Neutrophil (primary cell): ENCODE measurements around the gene STXBP2.

Experiments
- H3K27ac ChIP-seq: fragments of 200-600 bp; sonication (generic); 2 replicates; pipeline ENCODE4 v1.5.1; 2016; ENCODE audit warnings: mild to moderate bottlenecking, moderate library complexity
- H3K27me3 ChIP-seq: fragments of 200-600 bp; sonication (generic); 2 replicates; pipeline ENCODE4 v1.6.0; 2016; ENCODE audit warnings: mild to moderate bottlenecking
- H3K36me3 ChIP-seq: fragments of 200-600 bp; sonication (generic); 2 replicates; pipeline ENCODE4 v1.5.1; 2017
- H3K4me1 ChIP-seq, 2 experiments: fragments of 200-600 bp in 1 of 2; sonication (generic) in 1 of 2; 1 replicate in 1 of 2; 2 replicates in 1 of 2; pipeline versions ENCODE4 v1.5.1 to v1.6.1; 2013 to 2016; ENCODE audit warnings: low read depth in 1 of 2, low read length in 1 of 2, mild to moderate bottlenecking in 1 of 2, moderate library complexity in 1 of 2; ENCODE audit not compliant: control insufficient read depth in 1 of 2, insufficient read depth in 1 of 2
- H3K4me3 ChIP-seq, 2 experiments: fragments of 200-600 bp in 1 of 2; sonication (generic) in 1 of 2; 1 replicate in 1 of 2; 2 replicates in 1 of 2; pipeline ENCODE4 v1.5.1; 2013 to 2016; ENCODE audit warnings: low read depth in 1 of 2, low read length in 1 of 2, mild to moderate bottlenecking in 1 of 2, moderate library complexity in 1 of 2
- H3K9me3 ChIP-seq: fragments of 200-600 bp; sonication (generic); 2 replicates; pipeline ENCODE4 v1.5.1; 2016
- CTCF ChIP-seq: fragments of 200-600 bp; sonication (generic); IDR thresholded peaks from 2 replicates; pipeline ENCODE4 v1.5.1; 2016; ENCODE audit warnings: antibody characterized with exemption

Gene STXBP2

GRCh38 chr19:7680606-7681339 lies 43.9 kb downstream of the STXBP2 start, which contains the start of gene TRAPPC5:
Gene TRAPPC5 (plus strand): TSS chr19:7680833. CDS start chr19:7682254, 1,421 bp downstream.
- H3K9me3 ChIP-seq: no peaks in the 10 kb centered on the region
- H3K27me3 ChIP-seq: no peaks in the 10 kb centered on the region
- peaks cover 39% of the 10 kb centered on the region for H3K36me3 ChIP-seq
- H3K4me3 ChIP-seq: peak within 1 kb of the TSS; percentile 97 to 100
- peaks cover 63 to 65% of the 10 kb centered on the region in 2 experiments for H3K4me1 ChIP-seq
- TF ChIP-seq CTCF: peak; percentile 100
- peak within 1 kb of the TSS; percentile 96 for H3K27ac ChIP-seq

- Histone ChIP-seq H3K27me3 (no peaks in the 10 kb centered on the region), H3K4me3 (peak overlapping the region; percentile 97 to 100), H3K36me3 (peaks cover 41% of the 10 kb centered on the region), H3K27ac (peak overlapping the region; percentile 96), H3K9me3 (no peaks in the 10 kb centered on the region), H3K4me1 (peaks cover 55 to 57% of the 10 kb centered on the region in 2 experiments)
- peak; percentile 79 for TF ChIP-seq CTCF
These were observed 44.6 kb downstream of the STXBP2 start for GRCh38 chr19:7681340-7682174.

- Histone ChIP-seq H3K9me3 (no peaks in the 10 kb centered on the region), H3K4me1 (peaks cover 48 to 49% of the 10 kb centered on the region in 2 experiments), H3K36me3 (peaks cover 41% of the 10 kb centered on the region), H3K4me3 (peak overlapping the region; percentile 97 to 100), H3K27me3 (no peaks in the 10 kb centered on the region), H3K27ac (peak overlapping the region; percentile 96)
- TF ChIP-seq CTCF: no peak
These were observed 45.4 kb downstream of the STXBP2 start for GRCh38 chr19:7682175-7682855.

GRCh38 chr19:7685546-7686445 lies 48.9 kb downstream of the STXBP2 start:
- Histone ChIP-seq H3K9me3 (no peaks in the 10 kb centered on the region), H3K27me3 (peaks cover 5% of the 10 kb centered on the region), H3K27ac (peak overlapping the region; percentile 47), H3K36me3 (peaks cover 37% of the 10 kb centered on the region), H3K4me1 (peaks cover 15 to 20% of the 10 kb centered on the region in 2 experiments), H3K4me3 (no peak overlapping the region)
- no peak for TF ChIP-seq CTCF
